GM13977 (cell line): ENCODE results near the gene EID3.
"Not testable (repeated sequence)": the region's sequence is repeated elsewhere in the genome, so short reads cannot be mapped to it uniquely, and the experiment has no call there.

Source experiments
- DNase-seq: peaks from one replicate; pipeline ENCODE4 v3.0.0; 2012; ENCODE audit warnings: low spot score
- CTCF ChIP-seq: IDR thresholded peaks from 2 replicates; pipeline ENCODE4 v1.5.1; 2012; ENCODE audit warnings: mild to moderate bottlenecking, control low read depth; ENCODE audit not compliant: insufficient read depth; ENCODE audit errors: extremely low read depth, missing control alignments
- in situ Hi-C: fragments of 300-500 bp; cut with MboI; formaldehyde crosslinking; loops from one replicate; pipeline ENCODE4 v1.12.0; 2022; ENCODE audit warnings: low sequenced_read_pairs, low pct_unique_long_range_greater_than_20kb, mixed read lengths, inconsistent platforms; ENCODE audit not compliant: unreplicated experiment

Gene EID3

GRCh38 chr12:104328790-104329189, 25.3 kb downstream of the EID3 start:
- DNase-seq = no peak
- TF ChIP-seq CTCF = no peak
- in situ Hi-C loops = no loop called here

DNA sequence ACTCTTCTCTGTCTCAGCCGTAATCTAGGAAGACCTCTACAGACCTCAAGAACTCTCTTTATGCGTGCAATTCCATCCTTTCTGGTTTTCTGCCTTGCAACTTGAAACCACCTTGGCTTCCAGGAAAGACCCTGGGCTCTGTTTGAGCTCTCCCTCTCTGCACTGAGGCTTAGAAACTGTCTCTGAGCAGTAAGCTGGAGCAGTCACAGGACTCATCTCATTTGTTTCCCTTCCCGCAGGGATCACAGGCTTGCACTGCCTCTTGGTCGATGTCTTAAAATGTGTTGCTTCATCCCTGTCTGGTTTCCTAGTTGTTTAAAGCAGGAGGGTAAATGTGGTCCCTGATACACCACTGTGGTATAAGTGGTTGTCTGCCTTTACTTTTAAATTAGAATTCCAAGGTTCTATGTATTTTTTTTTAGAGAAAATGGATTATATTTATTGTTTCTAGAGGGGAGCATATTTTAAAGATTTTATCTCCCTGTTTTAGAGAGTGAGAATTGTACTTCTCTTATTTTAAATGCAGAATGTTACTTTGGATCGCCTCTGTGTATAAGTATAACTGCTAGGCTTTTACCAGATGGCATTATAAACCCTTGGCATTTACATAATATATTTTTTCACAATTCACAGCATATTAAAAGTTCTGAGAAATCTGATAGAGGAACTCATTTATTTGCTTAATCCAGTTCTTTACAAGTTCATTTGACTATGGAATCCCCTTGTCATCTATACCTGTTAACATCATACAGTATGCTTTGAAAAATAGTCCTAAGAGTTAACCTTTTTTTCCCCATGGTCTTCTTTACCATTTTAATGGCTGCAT, 26.4 kb downstream of the EID3 start:
- in situ Hi-C loops = no loop called here
- DNase-seq = no peak
- TF ChIP-seq CTCF = no peak

DNA sequence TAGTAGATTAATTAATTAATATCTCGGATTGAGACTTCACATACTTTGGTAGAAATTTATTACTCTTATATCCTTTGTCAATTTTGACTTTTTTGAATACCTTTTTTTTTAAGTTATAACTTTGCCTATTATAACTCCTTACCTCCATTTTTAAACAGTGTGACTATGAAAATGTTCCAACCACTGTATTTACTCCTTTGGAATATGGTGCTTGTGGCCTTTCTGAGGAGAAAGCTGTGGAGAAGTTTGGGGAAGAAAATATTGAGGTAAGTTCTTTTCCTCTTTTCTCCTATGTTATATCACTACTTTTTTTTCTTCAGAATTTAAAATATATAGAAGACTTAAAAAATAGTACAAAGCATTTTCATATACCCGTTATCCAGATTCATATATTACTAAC, 27.8 kb downstream of the EID3 start:
- no peak for DNase-seq
- no peak for TF ChIP-seq CTCF
- in situ Hi-C loops = no loop called here

DNA sequence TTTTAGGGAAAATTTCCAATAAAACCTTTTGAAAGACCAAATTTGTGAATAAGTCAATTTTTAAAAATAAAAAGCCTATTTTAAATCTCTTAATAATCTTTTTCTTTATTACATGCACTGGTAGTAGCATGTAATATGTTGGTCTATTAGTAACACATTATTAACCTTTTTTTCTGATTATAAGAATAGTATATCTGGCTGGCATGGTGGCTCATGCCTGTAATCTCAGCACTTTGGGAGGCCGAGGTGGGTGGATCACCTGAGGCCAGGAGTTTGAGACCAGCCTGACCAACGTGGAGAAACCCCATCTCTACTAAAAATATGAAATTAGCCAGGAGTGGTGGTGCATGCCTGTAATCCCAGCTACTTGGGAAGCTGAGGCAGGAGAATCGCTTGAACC, 28.7 kb downstream of the EID3 start:
- DNase-seq, in situ Hi-C loops: not testable (repeated sequence)

GRCh38 chr12:104333692-104334255, 30.2 kb downstream of the EID3 start:
- in situ Hi-C loops = no loop called here
- TF ChIP-seq CTCF = no peak
- no peak for DNase-seq

DNA sequence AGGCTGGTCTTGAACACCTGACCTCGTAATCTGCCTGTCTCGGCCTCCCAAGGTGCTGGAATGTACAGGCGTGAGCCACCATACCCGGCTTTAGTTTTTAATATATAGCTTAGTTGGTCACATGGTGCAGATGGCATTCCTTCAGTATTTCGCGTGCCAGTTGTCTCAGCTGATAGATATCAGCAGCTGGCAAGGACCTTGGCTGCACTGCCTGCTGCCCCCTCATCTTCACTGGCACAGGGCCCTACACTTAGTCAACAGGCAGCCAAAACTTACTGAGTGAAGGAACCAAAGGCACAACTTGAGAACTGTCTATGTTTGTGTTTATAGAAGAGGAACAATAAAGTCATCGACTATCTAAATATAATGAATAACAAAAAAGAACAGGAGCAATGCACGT, 31.0 kb downstream of the EID3 start:
- in situ Hi-C loops = no loop called here
- no peak for DNase-seq
- TF ChIP-seq CTCF = no peak

DNA sequence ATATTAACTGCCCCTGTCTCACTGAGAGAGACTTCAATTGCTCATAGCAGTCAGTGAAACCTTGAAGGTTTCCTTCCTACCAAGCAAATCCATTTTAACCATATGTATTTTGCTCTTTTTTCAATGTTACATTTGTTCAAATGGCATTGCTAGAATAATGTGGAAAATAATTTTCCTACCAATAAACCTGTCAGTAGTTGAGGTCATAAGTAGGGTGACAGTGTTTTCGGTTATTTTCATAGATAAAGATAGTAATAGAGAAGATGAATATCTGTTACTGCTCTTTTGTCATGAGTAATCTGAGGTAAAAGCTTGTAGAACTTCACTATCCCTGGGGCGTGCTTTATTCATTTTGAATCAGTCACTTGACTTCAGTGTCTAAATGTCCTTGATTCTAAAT, 32.6 kb downstream of the EID3 start:
- TF ChIP-seq CTCF = no peak
- in situ Hi-C loops = no loop called here
- no peak for DNase-seq
